ENCODE data around the gene KCNIP3.
A peak's percentile ranks its signal among the peaks of the same experiment; 100 is the strongest.
"Not testable (repeated sequence)": the region's sequence is repeated elsewhere in the genome, so short reads cannot be mapped to it uniquely, and the experiment has no call there.

KCNIP3 gene

DNA sequence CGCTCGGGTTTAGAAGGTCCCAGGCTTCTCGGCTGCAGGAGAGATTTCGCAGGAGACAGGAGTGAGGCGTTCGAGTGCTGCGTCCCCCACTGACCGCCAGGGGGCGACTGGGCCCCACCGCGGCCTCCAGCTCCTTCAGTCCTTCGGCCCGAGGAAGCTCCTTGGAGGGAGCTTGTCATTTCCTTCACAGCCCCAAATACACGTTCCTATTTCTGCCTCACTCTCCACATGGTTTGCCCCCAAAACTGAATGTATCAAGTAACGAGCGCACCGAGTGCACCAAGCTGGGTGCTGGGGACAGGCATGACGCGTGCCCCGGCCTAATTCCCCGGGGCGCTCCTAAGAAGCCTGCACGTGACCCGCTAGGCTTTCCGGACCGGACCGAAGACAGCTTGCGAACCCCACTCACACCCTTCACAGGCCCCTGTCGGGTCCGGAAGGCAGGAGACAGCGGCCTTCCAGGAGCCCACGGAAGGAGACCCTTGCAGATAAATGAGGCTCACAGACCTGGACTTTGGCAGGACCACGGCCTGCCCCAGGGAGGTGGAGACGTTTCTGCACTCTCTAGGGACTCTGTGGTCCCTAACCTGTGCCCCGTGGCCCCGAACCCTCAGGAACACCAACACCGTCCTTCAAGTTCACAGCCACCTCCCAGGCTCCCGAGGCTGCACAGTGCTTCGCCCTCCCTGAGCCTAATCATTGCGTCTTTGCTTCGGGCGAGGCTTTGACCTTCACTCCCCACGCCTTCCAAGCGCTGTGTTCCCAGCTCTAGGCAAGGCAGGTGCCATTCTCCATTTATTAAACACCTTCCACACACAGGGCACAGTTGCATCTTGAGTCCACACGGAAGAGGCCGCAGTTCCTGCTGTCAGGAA, 92.3 kb downstream of the KCNIP3 start:
- peak; percentile 22 for FAIRE-seq

DNA sequence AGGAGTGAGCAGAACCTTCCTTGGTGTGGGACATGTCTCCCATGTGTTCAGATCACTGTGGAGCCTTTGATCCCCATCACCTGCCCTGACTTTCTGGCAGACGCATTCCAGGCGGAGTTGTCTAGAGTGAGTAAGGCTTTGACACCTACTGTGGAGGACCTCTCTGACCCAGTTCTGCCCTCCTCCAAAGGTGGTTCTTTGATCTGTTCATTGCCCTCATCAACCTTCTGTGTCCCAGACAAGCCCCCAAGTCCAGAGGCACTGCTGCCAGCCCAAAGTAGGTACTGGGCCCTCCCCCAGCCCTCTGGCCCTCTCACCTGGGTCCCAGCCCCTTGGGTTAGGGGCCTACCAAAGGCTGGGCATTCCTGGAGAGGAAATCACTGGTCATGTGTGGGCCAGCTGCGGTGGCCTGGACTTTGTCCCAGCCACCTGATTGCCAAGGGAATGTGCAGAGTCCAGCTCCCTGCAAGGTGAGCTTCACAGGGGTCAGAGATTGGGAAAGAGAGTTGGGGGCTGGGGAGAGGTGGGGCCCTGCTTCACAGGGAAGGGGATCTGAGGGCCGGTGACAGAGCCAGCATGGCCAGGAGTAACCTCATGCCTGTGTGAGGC, 93.2 kb downstream of the KCNIP3 start:
- FAIRE-seq = no peak

DNA sequence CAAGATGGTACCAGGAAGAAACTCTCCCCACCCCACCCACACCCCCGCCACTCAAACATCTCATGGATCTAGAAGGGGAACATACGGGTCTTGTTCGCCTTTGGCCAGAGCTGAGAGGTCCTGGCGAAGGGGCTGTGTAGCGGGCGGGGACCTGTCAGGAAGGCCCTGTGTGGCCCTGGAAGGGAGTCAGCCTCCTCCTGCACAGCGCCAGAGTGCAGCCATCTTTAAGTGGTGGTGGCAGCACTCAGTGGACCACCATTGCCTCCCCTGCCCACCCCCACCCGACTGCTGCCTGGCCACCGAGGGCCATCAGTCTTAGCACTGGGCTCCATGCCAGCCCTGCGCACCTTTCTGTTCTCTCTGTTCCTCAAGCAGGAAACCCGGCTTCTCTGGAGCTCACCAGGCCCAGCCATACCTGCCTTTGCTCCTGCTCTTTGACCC, 93.8 kb downstream of the KCNIP3 start:
- FAIRE-seq = no peak

- no peak for FAIRE-seq
Measured at GRCh38 chr2:95391641-95392310, 94.6 kb downstream of the KCNIP3 start.

GRCh38 chr2:95392320-95392719, 95.2 kb downstream of the KCNIP3 start:
- no peak for FAIRE-seq

DNA sequence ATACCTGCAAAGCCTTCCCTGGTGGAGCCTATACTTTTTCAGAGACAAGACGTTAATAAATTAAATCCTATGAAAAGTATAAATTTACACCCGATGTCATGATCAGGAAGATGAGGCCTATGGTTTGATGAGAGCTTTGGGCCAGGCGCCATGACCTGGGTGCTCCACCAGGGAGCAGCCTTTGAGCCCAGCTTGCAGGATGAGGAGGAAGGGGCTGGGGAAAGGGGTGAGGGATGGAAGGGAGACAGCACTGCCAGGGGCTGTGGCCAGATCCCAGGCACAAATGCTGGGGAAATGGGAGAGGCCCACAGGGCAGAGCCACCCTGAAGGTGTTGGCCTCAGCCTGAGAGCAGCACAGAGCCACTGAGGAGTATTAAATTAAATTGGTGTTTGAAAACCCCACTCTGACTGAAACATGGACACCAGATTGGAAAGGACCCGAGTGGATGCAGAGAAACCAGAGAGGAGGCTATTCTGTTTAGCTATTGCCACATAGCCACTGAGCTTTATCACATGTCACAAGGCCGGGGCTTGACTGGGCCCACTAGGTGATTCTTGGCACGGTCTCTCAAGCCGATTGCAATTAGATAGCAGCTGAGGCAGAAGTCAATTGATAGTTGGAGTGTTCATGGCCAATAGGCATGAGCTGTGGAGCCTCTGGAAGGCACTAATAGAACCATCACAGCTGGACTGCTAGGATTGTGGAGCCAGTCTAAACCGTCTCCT, 95.7 kb downstream of the KCNIP3 start:
- FAIRE-seq = no peak

DNA sequence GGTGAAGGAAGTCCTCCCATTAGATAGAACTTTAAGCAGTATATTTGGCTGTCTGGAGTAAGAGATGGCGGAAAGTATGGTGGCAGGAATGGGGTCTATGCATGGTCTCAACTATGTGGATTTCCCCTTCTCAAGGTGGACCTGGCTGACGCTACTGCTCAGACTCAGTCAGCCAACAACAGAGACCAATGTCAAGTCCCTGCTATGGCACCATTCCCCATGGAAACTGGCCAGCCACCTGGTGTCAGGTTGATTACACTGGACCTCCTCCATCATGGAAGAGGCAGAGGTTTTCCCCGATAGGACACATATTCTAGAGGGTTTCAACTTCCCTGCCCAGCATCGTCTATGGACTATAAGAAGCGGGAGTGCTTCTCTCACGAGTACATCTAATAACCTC, 96.8 kb downstream of the KCNIP3 start:
- FAIRE-seq = no peak

DNA sequence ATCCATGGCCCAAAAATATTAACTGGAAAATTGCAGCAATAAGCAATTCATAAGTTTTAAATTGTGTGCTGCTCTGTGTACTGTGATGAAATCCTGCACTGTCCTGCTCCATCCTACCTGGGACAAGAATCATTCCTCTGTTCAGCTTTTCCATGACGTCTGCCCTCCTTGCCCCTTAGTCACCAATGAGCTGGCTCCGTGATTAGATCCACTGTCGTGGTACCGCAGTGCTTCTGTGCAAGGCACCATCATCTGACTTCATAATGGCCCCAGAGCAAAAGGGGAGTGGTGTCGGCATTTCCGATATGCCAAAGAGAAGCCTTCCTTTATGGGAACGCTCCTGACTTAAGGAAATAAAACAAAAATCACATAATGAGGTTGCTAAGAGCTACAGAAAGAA, 101.9 kb downstream of the KCNIP3 start:
- no peak for FAIRE-seq

DNA sequence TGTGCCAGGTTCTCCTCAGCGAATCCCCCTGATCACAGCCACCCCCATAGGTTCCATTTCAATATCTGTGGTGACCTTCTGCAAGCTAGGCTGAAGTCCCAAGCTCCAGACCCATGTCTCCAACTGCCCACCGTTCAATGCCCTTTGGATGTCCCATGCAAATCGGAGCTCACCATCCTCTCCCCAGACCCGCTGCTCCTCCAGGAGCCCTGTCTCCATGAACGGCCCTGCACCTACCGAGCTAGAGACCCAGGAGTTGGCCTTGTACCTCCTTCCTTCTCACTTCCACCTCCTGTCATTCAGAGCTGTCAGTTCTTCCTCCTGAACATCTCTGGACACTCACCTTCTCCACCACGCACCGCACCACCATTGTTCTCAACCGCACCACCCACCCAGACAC, 104.3 kb downstream of the KCNIP3 start:
- FAIRE-seq = no peak

GRCh38 chr2:95402004-95402369, 104.8 kb downstream of the KCNIP3 start:
- not testable (repeated sequence) for FAIRE-seq

DNA sequence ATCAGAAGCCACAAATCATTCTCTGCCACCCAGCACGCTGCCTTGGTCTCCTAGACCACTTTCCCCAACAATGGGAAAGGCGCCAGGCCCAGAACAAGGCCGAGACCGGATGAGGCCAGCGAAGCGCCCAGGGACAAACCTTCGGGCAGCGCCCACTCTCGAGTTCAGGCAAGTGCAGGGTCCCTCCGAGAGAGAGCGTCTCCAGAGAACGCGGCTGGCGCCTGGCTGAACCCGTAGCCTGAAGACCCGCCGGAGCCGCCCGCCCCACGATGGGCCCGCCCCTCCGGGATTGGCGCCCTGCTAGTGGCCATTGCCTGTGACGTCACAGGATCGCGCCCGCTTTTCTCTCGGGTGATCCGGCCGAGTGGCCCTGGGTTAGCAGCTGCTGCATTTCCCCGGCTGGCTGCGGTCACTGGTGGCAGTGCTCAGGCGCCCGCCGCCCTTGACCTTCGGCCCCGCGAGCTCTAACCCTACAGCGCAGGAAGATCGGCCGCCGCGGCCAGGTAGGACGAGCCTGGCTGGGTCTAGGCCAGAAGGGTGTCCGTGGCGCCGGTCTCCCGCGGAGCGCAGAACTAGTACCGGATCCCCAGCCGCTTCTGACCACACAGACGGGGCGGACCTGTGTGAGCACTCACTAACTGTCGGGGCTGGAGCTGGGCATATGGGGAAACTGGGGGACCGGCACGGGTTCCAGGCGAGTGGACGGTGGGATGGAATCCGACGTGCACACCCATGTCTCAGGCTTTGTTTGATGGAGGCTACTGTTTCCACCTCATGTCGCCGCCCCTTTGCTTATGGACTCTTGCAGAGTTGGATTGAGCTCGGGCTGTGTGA, 105.4 kb downstream of the KCNIP3 start, which contains the start of gene FAHD2A:
Gene FAHD2A, plus strand, starts transcription at position 339 of the 834 bp plus-strand sequence. CDS start 2,851 bp downstream, outside the sequence.
- no peak for FAIRE-seq

- not testable (repeated sequence) for FAIRE-seq
Measured at GRCh38 chr2:95403204-95403721, 106.1 kb downstream of the KCNIP3 start.

- not testable (repeated sequence) for FAIRE-seq
Measured at GRCh38 chr2:95403824-95404223, 106.7 kb downstream of the KCNIP3 start.

GRCh38 chr2:95404676-95405075, 107.5 kb downstream of the KCNIP3 start:
- FAIRE-seq = not testable (repeated sequence)

DNA sequence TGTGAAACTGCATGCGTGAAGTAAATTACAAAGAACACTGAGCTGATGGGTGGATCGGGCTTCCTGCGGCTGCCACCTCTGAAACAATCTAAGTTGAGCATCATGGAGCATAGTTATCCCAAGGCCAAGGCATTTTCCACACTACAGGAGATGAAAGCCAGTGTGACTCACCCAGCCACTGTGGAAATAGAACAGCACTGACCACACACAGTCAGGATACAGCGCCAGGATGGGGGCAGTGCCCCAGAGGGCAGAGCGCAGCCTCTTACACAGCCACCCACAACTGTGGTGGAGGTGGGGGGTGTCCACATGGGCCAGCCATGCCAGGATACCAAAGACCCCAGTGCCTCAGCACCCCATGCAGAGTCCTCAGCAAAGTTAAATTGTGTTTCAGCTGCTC, 114.1 kb downstream of the KCNIP3 start:
- not testable (repeated sequence) for FAIRE-seq

GRCh38 chr2:95414015-95414594, 117.0 kb downstream of the KCNIP3 start:
- FAIRE-seq = not testable (repeated sequence)

DNA sequence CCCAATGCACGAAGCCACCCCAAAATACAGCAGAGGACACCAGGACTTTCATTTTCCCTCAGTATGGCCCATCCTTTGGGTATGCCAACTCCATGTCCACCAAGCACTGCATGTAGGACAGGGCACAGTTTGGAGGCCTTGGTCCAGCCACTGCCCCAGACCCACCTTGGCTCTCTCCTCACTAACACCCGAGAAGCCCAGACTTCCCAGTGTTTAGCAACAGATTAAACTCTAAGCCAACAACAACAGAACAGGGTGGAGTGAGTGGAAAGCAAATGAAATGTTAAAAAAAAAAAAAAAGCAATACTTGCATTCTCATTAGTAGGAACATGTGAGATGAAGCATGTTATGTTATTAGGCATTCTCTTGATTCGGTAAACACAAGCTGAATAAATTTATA, 118.0 kb downstream of the KCNIP3 start:
- FAIRE-seq = not testable (repeated sequence)

GRCh38 chr2:95415561-95415960, 118.4 kb downstream of the KCNIP3 start:
- FAIRE-seq = not testable (repeated sequence)

GRCh38 chr2:95427196-95427867, 130.2 kb downstream of the KCNIP3 start:
- FAIRE-seq = not testable (repeated sequence)

- FAIRE-seq = not testable (repeated sequence)
Measured at GRCh38 chr2:95429748-95430467, 132.8 kb downstream of the KCNIP3 start.
